GM21381 (cell line): ENCODE measurements around the gene USP34.
"Not testable (repeated sequence)": the region's sequence is repeated elsewhere in the genome, so short reads cannot be mapped to it uniquely, and the experiment has no call there.

ENCODE experiments used
- ATAC-seq: cut with Tn5 transposase; IDR thresholded peaks from one replicate; pipeline ENCODE4 v1.9.1; 2021; ENCODE audit warnings: mild to moderate bottlenecking, moderate library complexity; ENCODE audit not compliant: unreplicated experiment

Gene USP34

GRCh38 chr2:61432990-61433389 lies 37.9 kb downstream of the USP34 start:
- no peak for ATAC-seq

- no peak for ATAC-seq
These were observed 39.5 kb downstream of the USP34 start for GRCh38 chr2:61431345-61431744.

GRCh38 chr2:61426267-61426897 lies 44.5 kb downstream of the USP34 start:
- ATAC-seq, result peak; percentile 76

GRCh38 chr2:61425605-61426155 lies 45.2 kb downstream of the USP34 start:
- ATAC-seq, result no peak

- no peak for ATAC-seq
These were observed 47.2 kb downstream of the USP34 start for GRCh38 chr2:61423714-61424113.

- ATAC-seq, result no peak
These were observed 49.3 kb downstream of the USP34 start for GRCh38 chr2:61421611-61422010.

- ATAC-seq, result no peak
These were observed 49.8 kb downstream of the USP34 start for GRCh38 chr2:61420991-61421544.

- ATAC-seq, result no peak
These were observed 51.3 kb downstream of the USP34 start for GRCh38 chr2:61419570-61419969.

- ATAC-seq, result no peak
These were observed 51.8 kb downstream of the USP34 start for GRCh38 chr2:61419129-61419528.

GRCh38 chr2:61416871-61417645 lies 53.8 kb downstream of the USP34 start:
- ATAC-seq, result no peak

- ATAC-seq, result no peak
These were observed 55.6 kb downstream of the USP34 start for GRCh38 chr2:61415265-61415664.

- no peak for ATAC-seq
These were observed 56.2 kb downstream of the USP34 start for GRCh38 chr2:61414674-61415073.

- ATAC-seq, result no peak
These were observed 59.8 kb downstream of the USP34 start for GRCh38 chr2:61411109-61411508.

- ATAC-seq, result no peak
These were observed 60.7 kb downstream of the USP34 start for GRCh38 chr2:61410185-61410584.

GRCh38 chr2:61405813-61406212 lies 65.1 kb downstream of the USP34 start:
- ATAC-seq, result no peak

- ATAC-seq, result no peak
These were observed 66.4 kb downstream of the USP34 start for GRCh38 chr2:61404438-61404837.

GRCh38 chr2:61398413-61398812 lies 72.5 kb downstream of the USP34 start:
- no peak for ATAC-seq

- no peak for ATAC-seq
These were observed 74.9 kb downstream of the USP34 start for GRCh38 chr2:61396005-61396404.

GRCh38 chr2:61387588-61387987 lies 83.3 kb downstream of the USP34 start:
- not testable (repeated sequence) for ATAC-seq

GRCh38 chr2:61380882-61381197 lies 90.0 kb downstream of the USP34 start:
- not testable (repeated sequence) for ATAC-seq

GRCh38 chr2:61380056-61380881 lies 90.6 kb downstream of the USP34 start:
- no peak for ATAC-seq
